GM21360 (cell line): ENCODE data around the gene CACNA2D3.
"Not testable (repeated sequence)": the region's sequence is repeated elsewhere in the genome, so short reads cannot be mapped to it uniquely, and the experiment has no call there.

Source experiments
- ATAC-seq: cut with Tn5 transposase; IDR thresholded peaks from one replicate; pipeline ENCODE4 v1.9.1; 2021; ENCODE audit warnings: mild to moderate bottlenecking, moderate library complexity; ENCODE audit not compliant: unreplicated experiment

CACNA2D3 gene

GRCh38 chr3:55085231-55085630 is 962.9 kb downstream of the CACNA2D3 start:
- ATAC-seq, result no peak

GRCh38 chr3:55089211-55089610 is 966.9 kb downstream of the CACNA2D3 start:
- ATAC-seq, result no peak

GRCh38 chr3:55090291-55090690 is 967.9 kb downstream of the CACNA2D3 start:
- no peak for ATAC-seq

- no peak for ATAC-seq
Measured at GRCh38 chr3:55090746-55091145, 968.4 kb downstream of the CACNA2D3 start.

- ATAC-seq, result no peak
Measured at GRCh38 chr3:55091381-55092225, 969.3 kb downstream of the CACNA2D3 start.

- no peak for ATAC-seq
Measured at GRCh38 chr3:55094676-55095075, 972.3 kb downstream of the CACNA2D3 start.

- ATAC-seq, result no peak
Measured at GRCh38 chr3:55097441-55097840, 975.1 kb downstream of the CACNA2D3 start.

- no peak for ATAC-seq
Measured at GRCh38 chr3:55105647-55106046, 983.3 kb downstream of the CACNA2D3 start.

- no peak for ATAC-seq
Measured at GRCh38 chr3:55107187-55107586, 984.8 kb downstream of the CACNA2D3 start.

- ATAC-seq, result not testable (repeated sequence)
Measured at GRCh38 chr3:55111906-55112305, 989.6 kb downstream of the CACNA2D3 start.

- ATAC-seq, result no peak
Measured at GRCh38 chr3:55118451-55118850, 996.1 kb downstream of the CACNA2D3 start.

- no peak for ATAC-seq
Measured at GRCh38 chr3:55119268-55119667, 996.9 kb downstream of the CACNA2D3 start.

GRCh38 chr3:55122312-55122711 is 1000.0 kb downstream of the CACNA2D3 start:
- no peak for ATAC-seq
